Measurements from ENCODE around the gene TFCP2L1. TPM values are rescaled to one million over a fixed set of nuclear protein-coding genes. Genes with fewer than 3 reads are reported as not detected.

The TFCP2L1 gene
- total and polyA plus RNA-seq, 9 donors: 0.05 to 13.8 (median 0.86) TPM; not detected in 1

DNA sequence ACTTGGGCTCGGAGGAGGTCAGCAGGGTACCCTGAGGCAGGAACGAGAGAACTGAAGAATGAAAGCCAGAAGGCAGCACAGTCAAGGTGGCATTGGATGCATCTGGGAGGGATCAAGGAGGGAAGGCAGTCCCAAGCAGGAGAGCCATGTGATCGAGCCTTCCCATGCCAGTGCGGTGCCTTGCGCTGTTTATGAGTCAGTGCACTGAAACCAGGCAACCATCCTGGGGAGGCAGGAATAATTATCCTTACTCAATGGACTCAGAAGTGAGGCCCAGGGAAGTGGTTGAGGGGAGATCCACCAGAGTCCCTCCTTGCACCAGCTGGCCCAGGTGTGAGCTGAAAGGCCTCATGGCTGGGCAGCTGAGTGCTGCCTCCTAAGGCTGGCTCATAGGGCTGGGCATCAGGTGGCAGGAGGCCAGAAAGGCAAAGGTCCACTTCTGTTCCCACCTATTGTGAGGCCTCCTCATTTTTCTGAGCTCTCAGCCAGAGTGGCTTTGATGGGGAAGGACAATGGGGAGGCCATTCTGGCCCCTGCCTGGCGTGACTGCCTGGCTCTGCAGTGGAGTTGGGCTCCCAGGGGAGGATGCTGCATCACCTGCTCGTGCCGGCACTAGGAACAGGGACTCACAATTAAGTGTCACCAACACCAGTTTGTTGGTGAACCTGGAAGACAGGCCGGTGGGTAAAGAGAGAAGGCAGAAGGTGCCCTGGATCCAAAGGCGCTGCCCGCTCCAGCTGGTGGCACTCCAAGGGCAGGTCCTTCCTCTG lies 82.3 kb downstream of the TFCP2L1 start:
- Histone ChIP-seq H3K4me3 (no peak overlapping the region), H3K9me3 (no peaks in the 10 kb centered on the region), H3K36me3 (no peaks in the 10 kb centered on the region), H3K27me3 (no peaks in the 10 kb centered on the region), H3K27ac (no peak overlapping the region), H3K4me1 (ENCODE audit: insufficient read depth) (no peaks in the 10 kb centered on the region)
- TF ChIP-seq POLR2A (IDR thresholded peaks at IDR 0.05) (no peak), CTCF (IDR thresholded peaks at IDR 0.05) (no peak), EP300 (IDR thresholded peaks at IDR 0.05) (no peak)
- intact Hi-C loops (cut with DNase I): no loop called here
- DNase-seq: no peak
- WGBS, 3 donors: 83 to 89% (median 89%) methylated on average over 11 of the region's 11 CpGs

DNA sequence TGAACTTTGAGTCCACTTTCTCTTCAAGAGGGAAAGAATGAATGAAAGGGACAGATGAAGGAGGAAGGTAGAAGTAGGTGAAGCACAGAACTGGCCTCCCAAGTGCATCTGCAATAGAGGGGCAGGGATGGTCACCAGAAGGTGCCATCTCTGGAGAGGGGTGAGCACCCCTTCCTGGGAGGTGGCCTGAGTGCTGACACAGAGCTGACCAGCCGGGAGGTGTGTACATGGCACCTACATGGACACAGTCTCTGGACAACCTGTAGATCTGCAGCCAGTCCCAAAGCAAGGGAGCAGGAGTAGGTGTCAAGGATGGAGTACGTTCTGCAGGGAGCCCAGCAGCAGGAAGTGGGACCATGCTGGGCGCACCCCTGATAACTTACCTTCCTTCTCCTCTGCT lies 83.2 kb downstream of the TFCP2L1 start:
- Histone ChIP-seq H3K4me1 (ENCODE audit: insufficient read depth) (no peaks in the 10 kb centered on the region), H3K27me3 (no peaks in the 10 kb centered on the region), H3K36me3 (no peaks in the 10 kb centered on the region), H3K9me3 (no peaks in the 10 kb centered on the region), H3K27ac (no peak overlapping the region), H3K4me3 (no peak overlapping the region)
- 78 to 89% (median 83%) methylated on average over 3 of the region's 3 CpGs for WGBS, 3 donors
- intact Hi-C loops (cut with DNase I): no loop called here
- TF ChIP-seq POLR2A (IDR thresholded peaks at IDR 0.05) (no peak), EP300 (IDR thresholded peaks at IDR 0.05) (no peak), CTCF (IDR thresholded peaks at IDR 0.05) (no peak)
- DNase-seq: no peak

- WGBS, 3 donors: 83 to 84% (median 84%) methylated on average over 14 of the region's 14 CpGs
- H3K4me1 ChIP-seq (ENCODE audit: insufficient read depth): no peaks in the 10 kb centered on the region
- no peak overlapping the region for H3K27ac ChIP-seq
- H3K9me3 ChIP-seq: no peaks in the 10 kb centered on the region
- no peaks in the 10 kb centered on the region for H3K36me3 ChIP-seq
- H3K4me3 ChIP-seq: no peak overlapping the region
- no peak for TF ChIP-seq POLR2A (IDR thresholded peaks at IDR 0.05)
- no peaks in the 10 kb centered on the region for H3K27me3 ChIP-seq
- no peak for DNase-seq
- intact Hi-C loops (cut with DNase I): no loop called here
Observed at GRCh38 chr2:121200419-121201315, 84.3 kb downstream of the TFCP2L1 start.

- no peak for DNase-seq
- no peak overlapping the region for H3K4me3 ChIP-seq
- intact Hi-C loops (cut with DNase I): no loop called here
Observed at GRCh38 chr2:121200011-121200347, 85.0 kb downstream of the TFCP2L1 start.

More at GRCh38 chr2:121200011-121200347, 85.0 kb downstream of the TFCP2L1 start:
- Histone ChIP-seq H3K4me1 (ENCODE audit: insufficient read depth) (no peaks in the 10 kb centered on the region), H3K27me3 (no peaks in the 10 kb centered on the region), H3K9me3 (no peaks in the 10 kb centered on the region), H3K27ac (no peak overlapping the region), H3K36me3 (no peaks in the 10 kb centered on the region)
- WGBS, 3 donors: 70 to 86% (median 84%) methylated on average over 8 of the region's 8 CpGs
- no peak for TF ChIP-seq CTCF (IDR thresholded peaks at IDR 0.05)
- no peak for TF ChIP-seq POLR2A (IDR thresholded peaks at IDR 0.05)
- no peak for TF ChIP-seq EP300 (IDR thresholded peaks at IDR 0.05)
